Hematopoietic multipotent progenitor cell treated with erythropoietin and hydrocortisone succinate and interleukin-3 and kit ligand, for 6 days (in vitro differentiated cells): ENCODE results near the gene BACH2.
"Not testable (repeated sequence)": the region's sequence is repeated elsewhere in the genome, so short reads cannot be mapped to it uniquely, and the experiment has no call there.

ENCODE experiments used
- DNase-seq: peaks from one replicate; pipeline ENCODE4 v3.0.0-alpha.2; 2015

BACH2 gene

GRCh38 chr6:90149280-90149679 is 147.4 kb downstream of the BACH2 start:
- no peak for DNase-seq

GRCh38 chr6:90148867-90149266 is 147.8 kb downstream of the BACH2 start:
- no peak for DNase-seq

- DNase-seq, result peak; percentile 46
Observed at GRCh38 chr6:90146921-90147649, 149.6 kb downstream of the BACH2 start.

GRCh38 chr6:90146024-90146423 is 150.6 kb downstream of the BACH2 start:
- DNase-seq, result no peak

- no peak for DNase-seq
Observed at GRCh38 chr6:90144928-90145555, 151.6 kb downstream of the BACH2 start.

- no peak for DNase-seq
Observed at GRCh38 chr6:90144396-90144795, 152.2 kb downstream of the BACH2 start.

GRCh38 chr6:90140683-90141082 is 156.0 kb downstream of the BACH2 start:
- no peak for DNase-seq

GRCh38 chr6:90139272-90139817 is 157.3 kb downstream of the BACH2 start:
- no peak for DNase-seq

GRCh38 chr6:90136837-90137568 is 159.6 kb downstream of the BACH2 start:
- no peak for DNase-seq

- no peak for DNase-seq
Observed at GRCh38 chr6:90136176-90136575, 160.5 kb downstream of the BACH2 start.

- DNase-seq, result peak; percentile 9
Observed at GRCh38 chr6:90135667-90136066, 161.0 kb downstream of the BACH2 start.

GRCh38 chr6:90133664-90134063 is 163.0 kb downstream of the BACH2 start:
- not testable (repeated sequence) for DNase-seq

- no peak for DNase-seq
Observed at GRCh38 chr6:90131614-90132423, 164.8 kb downstream of the BACH2 start.

- DNase-seq, result no peak
Observed at GRCh38 chr6:90131125-90131524, 165.5 kb downstream of the BACH2 start.

GRCh38 chr6:90128687-90129086 is 168.0 kb downstream of the BACH2 start:
- DNase-seq, result not testable (repeated sequence)

GRCh38 chr6:90127595-90127994 is 169.0 kb downstream of the BACH2 start:
- DNase-seq, result no peak

GRCh38 chr6:90126839-90127238 is 169.8 kb downstream of the BACH2 start:
- no peak for DNase-seq

GRCh38 chr6:90126181-90126580 is 170.5 kb downstream of the BACH2 start:
- DNase-seq, result no peak

- DNase-seq, result no peak
Observed at GRCh38 chr6:90124874-90125510, 171.7 kb downstream of the BACH2 start.

- DNase-seq, result no peak
Observed at GRCh38 chr6:90123831-90124230, 172.8 kb downstream of the BACH2 start.

- DNase-seq, result no peak
Observed at GRCh38 chr6:90121982-90122381, 174.7 kb downstream of the BACH2 start.

GRCh38 chr6:90120327-90120726 is 176.3 kb downstream of the BACH2 start:
- no peak for DNase-seq
